Neural progenitor cell (in vitro differentiated cells): ENCODE measurements around the gene MMRN1. TPM values are rescaled to one million over a fixed set of nuclear protein-coding genes. Genes with fewer than 3 reads are reported as not detected.

Experiments used
- DNase-seq: peaks from one replicate; pipeline ENCODE4 v3.0.0-alpha.2; 2016; ENCODE audit warnings: low spot score
- H2AFZ ChIP-seq: fragments of 200-600 bp; sonication (generic); replicated peaks from 2 replicates; pipeline ENCODE4 v1.6.1; 2016; ENCODE audit warnings: antibody characterized with exemption
- H3F3A ChIP-seq: fragments of 200-600 bp; sonication (generic); 2 replicates; pipeline ENCODE4 v1.6.1; 2016; ENCODE audit warnings: antibody characterized with exemption, low read depth
- H3K27ac ChIP-seq: fragments of 200-600 bp; sonication (generic); 2 replicates; pipeline ENCODE4 v1.5.1; 2016; ENCODE audit warnings: mild to moderate bottlenecking
- H3K27me3 ChIP-seq: fragments of 200-600 bp; sonication (generic); 2 replicates; pipeline ENCODE4 v1.6.1; 2016; ENCODE audit warnings: mild to moderate bottlenecking, moderate library complexity
- H3K36me3 ChIP-seq: fragments of 200-600 bp; sonication (generic); 2 replicates; pipeline ENCODE4 v1.5.1; 2016
- H3K4me1 ChIP-seq: fragments of 200-600 bp; sonication (generic); 2 replicates; pipeline ENCODE4 v1.6.1; 2016; ENCODE audit warnings: mixed run types
- H3K4me2 ChIP-seq: fragments of 200-600 bp; sonication (generic); 2 replicates; pipeline ENCODE4 v1.6.1; 2016
- H3K4me3 ChIP-seq: fragments of 200-600 bp; sonication (generic); 2 replicates; pipeline ENCODE4 v1.5.1; 2016
- H3K79me2 ChIP-seq: fragments of 200-600 bp; sonication (generic); 2 replicates; pipeline ENCODE4 v1.6.1; 2016; ENCODE audit warnings: low read depth
- H3K9ac ChIP-seq: fragments of 200-600 bp; sonication (generic); 2 replicates; pipeline ENCODE4 v1.6.1; 2016
- H3K9me3 ChIP-seq: fragments of 200-600 bp; sonication (generic); 2 replicates; pipeline ENCODE4 v1.5.1; 2016; ENCODE audit warnings: low read depth
- H4K20me1 ChIP-seq: fragments of 200-600 bp; sonication (generic); 2 replicates; pipeline ENCODE4 v1.6.1; 2016; ENCODE audit warnings: low read depth
- H3K27ac Mint-ChIP-seq: 3 replicates; pipeline ENCODE4 v1.8.0; 2021; ENCODE audit warnings: mixed read lengths
- H3K27me3 Mint-ChIP-seq: 2 replicates; pipeline ENCODE4 v1.8.0; 2022; ENCODE audit warnings: low read depth, mild to moderate bottlenecking, inconsistent platforms, moderate library complexity, mixed read lengths; ENCODE audit not compliant: insufficient read depth
- H3K36me3 Mint-ChIP-seq: 3 replicates; pipeline ENCODE4 v1.8.0; 2021; ENCODE audit warnings: mixed read lengths
- H3K4me1 Mint-ChIP-seq: 3 replicates; pipeline ENCODE4 v1.8.0; 2021; ENCODE audit warnings: mixed read lengths
- H3K4me3 Mint-ChIP-seq: 3 replicates; pipeline ENCODE4 v1.8.0; 2021; ENCODE audit warnings: mild to moderate bottlenecking, moderate library complexity, mixed read lengths
- H3K9me3 Mint-ChIP-seq: 3 replicates; pipeline ENCODE4 v1.8.0; 2020; ENCODE audit warnings: mixed read lengths
- CTCF ChIP-seq: fragments of 200-600 bp; sonication (generic); IDR thresholded peaks from 2 replicates; pipeline ENCODE4 v1.5.1; 2017; ENCODE audit warnings: antibody characterized with exemption, mild to moderate bottlenecking
- EZH2 ChIP-seq: fragments of 200-600 bp; sonication (generic); IDR thresholded peaks from 2 replicates; pipeline ENCODE4 v1.6.1; 2017; ENCODE audit warnings: antibody characterized with exemption, mild to moderate bottlenecking, moderate library complexity
- EZH2phosphoT487 ChIP-seq: fragments of 200-600 bp; sonication (generic); IDR thresholded peaks from 2 replicates; pipeline ENCODE4 v1.6.1; 2017; ENCODE audit warnings: antibody characterized with exemption
- total RNA-seq: library from RNA; depleted of rRNA; stranded (reverse); fragments of >200 nt; gene quantifications from 2 replicates; pipeline ENCODE4 v1.2.3, GENCODE V29; 2015; ENCODE audit warnings: low replicate concordance

Gene MMRN1
- total RNA-seq: 0.37 TPM in 2 replicates

- H3K27ac ChIP-seq: no peak within 1 kb of the TSS
Observed at GRCh38 chr4:89894649-89895550, at the start of gene MMRN1. MMRN1 (plus strand) TSS chr4:89894854; CDS start chr4:89894972, 118 bp downstream.

GRCh38 chr4:89847571-89848325 is 46.9 kb upstream of the MMRN1 start:
- Histone ChIP-seq H3K4me1 (no peaks in the 10 kb centered on the region), H2AFZ (no peak overlapping the region), H4K20me1 (no peaks in the 10 kb centered on the region), H3F3A (no peaks in the 10 kb centered on the region), H3K27me3 (no peaks in the 10 kb centered on the region), H3K9me3 (no peaks in the 10 kb centered on the region), H3K9ac (no peak overlapping the region), H3K79me2 (no peaks in the 10 kb centered on the region), H3K4me2 (no peak overlapping the region), H3K4me3 (no peak overlapping the region), H3K27ac (no peak overlapping the region), H3K36me3 (no peaks in the 10 kb centered on the region)
- Mint-ChIP-seq H3K27me3 (peaks cover 2% of the 10 kb centered on the region), H3K36me3 (peaks cover 15% of the 10 kb centered on the region), H3K4me3 (no peak overlapping the region), H3K4me1 (no peaks in the 10 kb centered on the region), H3K9me3 (peaks cover 29% of the 10 kb centered on the region), H3K27ac (no peak overlapping the region)
- DNase-seq: no peak
- TF ChIP-seq EZH2: no peak
- TF ChIP-seq EZH2phosphoT487: no peak
- no peak for TF ChIP-seq CTCF

More at GRCh38 chr4:89894649-89895550, at the start of gene MMRN1:
- H3K9ac ChIP-seq: no peak within 1 kb of the TSS
- no peak within 1 kb of the TSS for H3K4me3 ChIP-seq
- Mint-ChIP-seq H3K27ac (no peak within 1 kb of the TSS), H3K4me1 (peaks cover 3% of the 10 kb centered on the region), H3K27me3 (no peaks in the 10 kb centered on the region), H3K9me3 (peaks cover 8% of the 10 kb centered on the region), H3K4me3 (no peak within 1 kb of the TSS), H3K36me3 (peaks cover 45% of the 10 kb centered on the region)
- no peaks in the 10 kb centered on the region for H4K20me1 ChIP-seq
- DNase-seq: no peak
- no peaks in the 10 kb centered on the region for H3K79me2 ChIP-seq
- TF ChIP-seq CTCF (no peak), EZH2 (no peak), EZH2phosphoT487 (no peak)
- no peak within 1 kb of the TSS for H3K4me2 ChIP-seq
- no peaks in the 10 kb centered on the region for H3K36me3 ChIP-seq
- peaks cover 3% of the 10 kb centered on the region for H3F3A ChIP-seq
- H2AFZ ChIP-seq: no peak within 1 kb of the TSS
- no peaks in the 10 kb centered on the region for H3K27me3 ChIP-seq
- H3K9me3 ChIP-seq: no peaks in the 10 kb centered on the region
- peaks cover 14% of the 10 kb centered on the region for H3K4me1 ChIP-seq

GRCh38 chr4:89855236-89855635 is 39.4 kb upstream of the MMRN1 start:
- no peaks in the 10 kb centered on the region for H3F3A ChIP-seq
- H3K27ac ChIP-seq: no peak overlapping the region
- H3K9me3 ChIP-seq: no peaks in the 10 kb centered on the region
- H3K4me3 ChIP-seq: no peak overlapping the region
- Mint-ChIP-seq H3K36me3 (peaks cover 6% of the 10 kb centered on the region), H3K4me1 (no peaks in the 10 kb centered on the region), H3K9me3 (peaks cover 26% of the 10 kb centered on the region), H3K27ac (no peak overlapping the region), H3K4me3 (no peak overlapping the region), H3K27me3 (peaks cover 2% of the 10 kb centered on the region)
- no peak for TF ChIP-seq CTCF
- H3K27me3 ChIP-seq: no peaks in the 10 kb centered on the region
- H2AFZ ChIP-seq: no peak overlapping the region
- H3K9ac ChIP-seq: no peak overlapping the region
- no peaks in the 10 kb centered on the region for H3K36me3 ChIP-seq
- no peaks in the 10 kb centered on the region for H3K79me2 ChIP-seq
- H3K4me1 ChIP-seq: no peaks in the 10 kb centered on the region
- no peak for DNase-seq
- no peak overlapping the region for H3K4me2 ChIP-seq
- no peaks in the 10 kb centered on the region for H4K20me1 ChIP-seq
